K562 (cell line): ENCODE data around the gene BRINP1. TPM values are rescaled to one million over a fixed set of nuclear protein-coding genes. Genes with fewer than 3 reads are reported as not detected.

Experiments
- ATAC-seq: fragments of 200-7000 bp; cut with Tn5 transposase; 3 replicates; pipeline ENCODE4 v1.9.1; 2020; ENCODE audit warnings: moderate library complexity
- BruUV-seq: library from RNA; stranded (reverse); fragments of 400-500 nt; replicated peaks from 2 replicates; lab custom pipeline; 2021; lab: Mats Ljungman, UMichigan
- CTCF ChIA-PET: fragments of 300-600 bp; formaldehyde crosslinking; extraction: SDS; loops from one replicate; lab custom pipeline; 2021; ENCODE audit warnings: low intra/inter-chr PET ratio; lab: Yijun Ruan, JAX
- POLR2A ChIA-PET: fragments of 300-600, 350-650 bp; sonication (Branson Sonifier 250); formaldehyde crosslinking; extraction: SDS; loops from one replicate; lab custom pipeline; 2021; ENCODE audit warnings: antibody characterized with exemption, inconsistent platforms; lab: Yijun Ruan, JAX
- DNase-seq, 4 experiments: peaks; one replicate each; pipeline versions ENCODE4 v3.0.0 to v3.0.0-alpha.2; 2011 to 2018; ENCODE audit warnings: low spot score in 3 of 4, mixed read lengths in 3 of 4; ENCODE audit errors: extremely low read depth in 1 of 4
- FAIRE-seq: peaks from 2 replicates; lab custom pipeline; 2011; peaks lifted over from hg19 to GRCh38; lab: Jason Lieb, UNC
- H2AFZ ChIP-seq: 2 replicates; pipeline ENCODE4 v1.6.0; 2011; ENCODE audit warnings: low read depth, low read length, control low read depth, inconsistent platforms
- H3K27ac ChIP-seq: fragments of 200-600 bp; 3 replicates; pipeline ENCODE4 v1.8.0; 2011; ENCODE audit warnings: low read depth, mild to moderate bottlenecking, control low read depth, inconsistent platforms, low read length, moderate library complexity, mixed read lengths; ENCODE audit errors: extremely low read depth
- H3K27me3 ChIP-seq, 2 experiments: fragments of 300-600 bp in 1 of 2; 2 replicates in 1 of 2; 3 replicates in 1 of 2; pipeline versions ENCODE4 v1.6.0 to v1.8.0; 2011; ENCODE audit warnings: inconsistent platforms in 2 of 2, low read length in 2 of 2, mild to moderate bottlenecking in 1 of 2, mixed read lengths in 1 of 2, moderate library complexity in 1 of 2; ENCODE audit not compliant: control insufficient read depth in 2 of 2, insufficient read depth in 2 of 2
- H3K36me3 ChIP-seq: fragments of 300-600 bp; 3 replicates; pipeline ENCODE4 v1.8.0; 2011; ENCODE audit warnings: mild to moderate bottlenecking, low read length, inconsistent platforms; ENCODE audit not compliant: control insufficient read depth, insufficient read depth
- H3K4me1 ChIP-seq, 2 experiments: fragments of 200-600 bp in 1 of 2; replicated peaks in 1 of 2; 2 replicates in 1 of 2; 3 replicates in 1 of 2; pipeline versions ENCODE4 v1.5.1 to v1.8.0; 2011; ENCODE audit warnings: inconsistent platforms in 2 of 2, low read length in 2 of 2, mild to moderate bottlenecking in 1 of 2, mixed read lengths in 1 of 2, moderate library complexity in 1 of 2; ENCODE audit not compliant: control insufficient read depth in 2 of 2, insufficient read depth in 2 of 2
- H3K4me2 ChIP-seq: 2 replicates; pipeline ENCODE4 v1.6.1; 2011; ENCODE audit warnings: low read length, control low read depth, inconsistent platforms, mixed read lengths; ENCODE audit not compliant: insufficient read depth
- H3K4me3 ChIP-seq: fragments of 200-600 bp; sonication (generic), shearing (Covaris generic); 2 replicates; pipeline ENCODE4 v1.5.1; 2016; ENCODE audit warnings: control low read depth, inconsistent platforms
- H3K79me2 ChIP-seq: fragments of 200-600 bp; 3 replicates; pipeline ENCODE4 v1.8.0; 2011; ENCODE audit warnings: low read length, inconsistent platforms; ENCODE audit not compliant: control insufficient read depth, insufficient read depth
- H3K9ac ChIP-seq, 2 experiments: 2 replicates each; pipeline versions ENCODE4 v1.6.0 to v1.6.1; 2011; ENCODE audit warnings: low read depth in 2 of 2, low read length in 2 of 2, control low read depth in 1 of 2, inconsistent platforms in 1 of 2, mild to moderate bottlenecking in 1 of 2, mixed read lengths in 1 of 2; ENCODE audit not compliant: insufficient read depth in 1 of 2
- H3K9me1 ChIP-seq: one replicate; pipeline ENCODE4 v1.6.0; 2011; ENCODE audit warnings: inconsistent platforms, mild to moderate bottlenecking, low read length, moderate library complexity; ENCODE audit not compliant: control insufficient read depth, insufficient read depth
- H3K9me3 ChIP-seq: replicated peaks from 2 replicates; pipeline ENCODE4 v1.5.1; 2011; ENCODE audit warnings: low read depth, low read length, inconsistent platforms; ENCODE audit not compliant: control insufficient read depth, insufficient read depth
- H4K20me1 ChIP-seq: replicated peaks from 2 replicates; pipeline ENCODE4 v1.6.1; 2011; ENCODE audit warnings: low read length, inconsistent platforms, mixed read lengths; ENCODE audit not compliant: control insufficient read depth, insufficient read depth
- ARHGAP35 ChIP-seq: fragments of 450-650 bp; IDR thresholded peaks from 2 replicates; pipeline ENCODE4 v1.6.1; 2018; ENCODE audit not compliant: partially characterized antibody
- COPS2 ChIP-seq: fragments of 450-650 bp; conservative IDR thresholded peaks from 2 replicates; pipeline ENCODE4 v1.6.1; 2016; ENCODE audit warnings: mild to moderate bottlenecking, moderate library complexity
- EHMT2 ChIP-seq: fragments of 450-650 bp; IDR thresholded peaks from 2 replicates; pipeline ENCODE4 v1.6.1; 2018; ENCODE audit warnings: antibody characterized with exemption
- GABPA ChIP-seq: fragments of 200-800 bp; sonication (Bioruptor generic); conservative IDR thresholded peaks from 2 replicates; pipeline ENCODE4 v1.6.1; 2016; ENCODE audit warnings: low read depth, missing genetic modification characterization, missing compliant biosample characterization
- GTF2F1 ChIP-seq: IDR thresholded peaks from 2 replicates; pipeline ENCODE4 v1.6.1; 2011; ENCODE audit warnings: low read depth, low read length, improper control_type of control experiment
- HOXB6 ChIP-seq: fragments of 250-450 bp; sonication (Bioruptor Pico); IDR thresholded peaks from 2 replicates; pipeline ENCODE4 v1.5.1; 2022; ENCODE audit warnings: mild to moderate bottlenecking, borderline replicate concordance
- KAT7 ChIP-seq: sonication (generic); formaldehyde crosslinking; IDR thresholded peaks from 2 replicates; pipeline ENCODE4 v1.8.0; 2022; ENCODE audit warnings: missing genetic modification reagents, mild to moderate bottlenecking, borderline replicate concordance
- LCOR ChIP-seq: sonication (generic); formaldehyde crosslinking; IDR thresholded peaks from 2 replicates; pipeline ENCODE4 v1.8.0; 2022; ENCODE audit warnings: mild to moderate bottlenecking, missing genetic modification reagents
- MTA2 ChIP-seq: fragments of 450-650 bp; IDR thresholded peaks from 2 replicates; pipeline ENCODE4 v1.6.1; 2016; ENCODE audit warnings: low read depth
- MXD1 ChIP-seq: fragments of 250-450 bp; sonication (Bioruptor Pico); IDR thresholded peaks from 2 replicates; pipeline ENCODE4 v1.8.0; 2021; ENCODE audit warnings: borderline replicate concordance, mild to moderate bottlenecking, moderate library complexity; ENCODE audit not compliant: poor library complexity, severe bottlenecking
- NELFE ChIP-seq: IDR thresholded peaks from 2 replicates; pipeline ENCODE4 v1.6.1; 2011; ENCODE audit warnings: mild to moderate bottlenecking; ENCODE audit not compliant: insufficient read depth, insufficient read length
- RNF2 ChIP-seq: sonication (generic); IDR thresholded peaks from 2 replicates; pipeline ENCODE4 v1.6.1; 2016
- SMARCA4 ChIP-seq: fragments of 450-650 bp; IDR thresholded peaks from 2 replicates; pipeline ENCODE4 v1.6.1; 2016
- ZNF197 ChIP-seq: fragments of 200-800 bp; sonication (Bioruptor generic); IDR thresholded peaks from 2 replicates; pipeline ENCODE4 v1.6.1; 2016; ENCODE audit warnings: low read depth, missing genetic modification characterization, missing compliant biosample characterization
- WGBS: fragments of 100-300 bp; shearing (Covaris generic); methylation state at CpG from one replicate; pipeline ENCODE4 v1.1.6; 2016; ENCODE audit warnings: low coverage, mixed read lengths; ENCODE audit not compliant: insufficient coverage; ENCODE audit errors: missing lambda C conversion rate; 5-methylcytosine and 5-hydroxymethylcytosine counted together
- in situ Hi-C: fragments of 300-500 bp; cut with MboI; formaldehyde crosslinking; loops from 4 replicates; pipeline ENCODE4 v1.15.0; 2018; ENCODE audit warnings: inconsistent platforms, mixed read lengths
- intact Hi-C: fragments of 100-400 bp; cut with micrococcal nuclease; formaldehyde crosslinking; loops from 2 replicates; pipeline ENCODE4 v1.14.2; 2022
- polyA plus RNA-seq, 8 experiments: library from polyadenylated mRNA; depleted of rRNA in 4 of 8; stranded (reverse) in 5 of 8; unstranded in 3 of 8; fragments of >200 nt; fragmentation: Nextera tagmentation in 2 of 8; fragmentation: Illumina TruSeq in 1 of 8; extraction: Ambion mirVana in 2 of 8; extraction: Trizol in 1 of 8; gene quantifications; 2 replicates each; pipeline versions ENCODE4 v1.2.1 to v1.2.3, GENCODE V29; 2011 to 2014; ENCODE audit warnings: inconsistent platforms in 1 of 8, missing spikeins in 1 of 8
- total RNA-seq, 7 experiments: library from RNA; depleted of rRNA in 6 of 7; stranded (reverse); fragments of >200 nt in 6 of 7; fragmentation: Illumina TruSeq in 2 of 7; extraction: Trizol in 2 of 7; gene quantifications; 2 replicates each; pipeline versions ENCODE4 v1.2.1 to v1.2.3, GENCODE V29; 2011 to 2021; ENCODE audit warnings: low replicate concordance in 1 of 7

BRINP1 gene
- total and polyA plus RNA-seq, 9 of the 15 experiments (the other 6 are each of a cell fraction or from before 2014, with no cell fraction given) = not detected

DNA sequence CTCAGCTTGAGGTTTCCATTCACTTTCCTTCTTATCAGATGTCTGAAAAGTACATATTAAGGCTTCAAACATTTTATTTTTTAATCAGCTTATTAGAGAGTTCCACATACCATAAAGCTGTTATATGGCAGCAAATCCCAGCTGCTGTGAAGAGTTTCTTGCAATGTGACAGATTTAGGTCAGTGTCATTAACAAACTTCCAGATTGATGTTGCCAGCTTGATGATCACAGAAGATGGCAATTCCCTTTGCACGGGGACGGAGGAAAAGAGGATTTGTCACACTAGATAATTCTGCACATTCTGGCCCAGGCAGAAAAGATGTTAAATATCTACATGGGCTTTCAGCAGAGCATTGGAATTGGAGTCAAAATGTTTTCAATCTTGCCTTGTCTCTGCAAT is 215.8 kb downstream of the BRINP1 start:
- Histone ChIP-seq H3K9ac (no peak overlapping the region), H3K4me2 (no peak overlapping the region), H3K79me2 (no peaks in the 10 kb centered on the region), H3K9me3 (no peaks in the 10 kb centered on the region), H3K9me1 (no peaks in the 10 kb centered on the region), H3K4me3 (no peak overlapping the region), H3K36me3 (no peaks in the 10 kb centered on the region), H2AFZ (no peak overlapping the region), H4K20me1 (no peaks in the 10 kb centered on the region), H3K27ac (no peak overlapping the region), H3K4me1 (no peaks in the 10 kb centered on the region), H3K27me3 (no peaks in the 10 kb centered on the region)
- in situ Hi-C loops (no loop called here), intact Hi-C loops (no loop called here)
- WGBS = 0% methylated on average over 2 of the region's 2 CpGs
- ChIA-PET CTCF (no interaction called here), POLR2A (interaction anchor here (0.8 kb wide), 1 partner anchor 63 kb away, joined by 3 read pairs; no protein-coding TSS in a partner anchor)
- FAIRE-seq (no peak), DNase-seq (no peak), ATAC-seq (no peak)
- no TSS peak for BruUV-seq
- no peak for TF ChIP-seq MXD1 (CRISPR knock-in tag)
- no peak for TF ChIP-seq ZNF197 (CRISPR knock-in tag)
- TF ChIP-seq MTA2 = no peak
- TF ChIP-seq LCOR (CRISPR knock-in tag) = no peak
- no peak for TF ChIP-seq HOXB6 (CRISPR knock-in tag)
- no peak for TF ChIP-seq NELFE
- no peak for TF ChIP-seq EHMT2
- no peak for TF ChIP-seq KAT7 (CRISPR knock-in tag)
- TF ChIP-seq GABPA = no peak
- TF ChIP-seq RNF2 = no peak
- no peak for TF ChIP-seq SMARCA4
- TF ChIP-seq COPS2 = no peak
- no peak for TF ChIP-seq GTF2F1
- TF ChIP-seq ARHGAP35 = no peak
